ENCODE data around the gene STK40.

The STK40 gene

GRCh38 chr1:36389261-36389660, 3.5 kb upstream of the STK40 start:
- Histone ChIP-seq H3K79me2 (ENCODE audit: control insufficient read depth, low read length) (peaks cover 70% of the 10 kb centered on the region), H3K27ac (ENCODE audit: low read depth, low read length) (peak overlapping the region; percentile 97), H3K9me2 (replicated peaks; ENCODE audit: control insufficient read depth, low read length) (no peaks in the 10 kb centered on the region), H3K4me3 (ENCODE audit: low read length) (peak overlapping the region; percentile 62), H3F3A (ENCODE audit: control insufficient read depth, insufficient read depth) (peaks cover 65% of the 10 kb centered on the region), H3K36me3 (ENCODE audit: control insufficient read depth, low read length) (peaks cover 90% of the 10 kb centered on the region), H3K4me2 (ENCODE audit: low read length) (peak overlapping the region; percentile 100), H3K27me3 (ENCODE audit: control insufficient read depth, low read length) (no peaks in the 10 kb centered on the region), H4K20me1 (ENCODE audit: control insufficient read depth, insufficient read depth, low read depth, low read length) (0 out of 2 replicates have a peak, but pooled peaks cover 4% of the 10 kb centered on the region), H3K9me3 (ENCODE audit: control insufficient read depth, insufficient read depth, low read length) (no peaks in the 10 kb centered on the region), H3K4me1 (ENCODE audit: control insufficient read depth, low read length) (peaks cover 88% of the 10 kb centered on the region)
- no peak for TF ChIP-seq CTCF (IDR thresholded peaks at IDR 0.05; ENCODE audit: low read depth, low read length, poor library complexity, severe bottlenecking)
- TF ChIP-seq EZH2phosphoT487 (IDR thresholded peaks at IDR 0.05; ENCODE audit: borderline replicate concordance, low read length) = no peak

- no peak for TF ChIP-seq EZH2phosphoT487 (IDR thresholded peaks at IDR 0.05; ENCODE audit: borderline replicate concordance, low read length)
- TF ChIP-seq CTCF (IDR thresholded peaks at IDR 0.05; ENCODE audit: low read depth, low read length, poor library complexity, severe bottlenecking) = no peak
- Histone ChIP-seq H3F3A (ENCODE audit: control insufficient read depth, insufficient read depth) (peaks cover 49% of the 10 kb centered on the region), H3K4me3 (ENCODE audit: low read length) (peak overlapping the region; percentile 89), H3K27me3 (ENCODE audit: control insufficient read depth, low read length) (no peaks in the 10 kb centered on the region), H3K4me2 (ENCODE audit: low read length) (peak overlapping the region; percentile 100), H3K27ac (ENCODE audit: low read depth, low read length) (peak overlapping the region; percentile 97), H4K20me1 (ENCODE audit: control insufficient read depth, insufficient read depth, low read depth, low read length) (0 out of 2 replicates have a peak, but pooled peaks cover 12% of the 10 kb centered on the region), H3K9me3 (ENCODE audit: control insufficient read depth, insufficient read depth, low read length) (no peaks in the 10 kb centered on the region), H3K4me1 (ENCODE audit: control insufficient read depth, low read length) (peaks cover 88% of the 10 kb centered on the region), H3K9me2 (replicated peaks; ENCODE audit: control insufficient read depth, low read length) (no peaks in the 10 kb centered on the region), H3K36me3 (ENCODE audit: control insufficient read depth, low read length) (peaks cover 84% of the 10 kb centered on the region), H3K79me2 (ENCODE audit: control insufficient read depth, low read length) (peaks cover 70% of the 10 kb centered on the region)
Measured at GRCh38 chr1:36387141-36387949, 1.6 kb upstream of the STK40 start.

GRCh38 chr1:36386265-36387140, 779 bp upstream of the STK40 start:
- peaks cover 74% of the 10 kb centered on the region for H3K79me2 ChIP-seq (ENCODE audit: control insufficient read depth, low read length)
- H3K36me3 ChIP-seq (ENCODE audit: control insufficient read depth, low read length) = peaks cover 81% of the 10 kb centered on the region
- H3K27ac ChIP-seq (ENCODE audit: low read depth, low read length) = peak overlapping the region; percentile 97
- H4K20me1 ChIP-seq (ENCODE audit: control insufficient read depth, insufficient read depth, low read depth, low read length) = 0 out of 2 replicates have a peak, but pooled peaks cover 12% of the 10 kb centered on the region
- H3F3A ChIP-seq (ENCODE audit: control insufficient read depth, insufficient read depth) = peaks cover 41% of the 10 kb centered on the region
- H3K4me2 ChIP-seq (ENCODE audit: low read length) = peak overlapping the region; percentile 100
- peak overlapping the region; percentile 89 for H3K4me3 ChIP-seq (ENCODE audit: low read length)
- no peaks in the 10 kb centered on the region for H3K9me2 ChIP-seq (replicated peaks; ENCODE audit: control insufficient read depth, low read length)
- no peaks in the 10 kb centered on the region for H3K27me3 ChIP-seq (ENCODE audit: control insufficient read depth, low read length)
- H3K4me1 ChIP-seq (ENCODE audit: control insufficient read depth, low read length) = peaks cover 88% of the 10 kb centered on the region
- TF ChIP-seq EZH2phosphoT487 (IDR thresholded peaks at IDR 0.05; ENCODE audit: borderline replicate concordance, low read length) (no peak), CTCF (IDR thresholded peaks at IDR 0.05; ENCODE audit: low read depth, low read length, poor library complexity, severe bottlenecking) (no peak)
- H3K9me3 ChIP-seq (ENCODE audit: control insufficient read depth, insufficient read depth, low read length) = no peaks in the 10 kb centered on the region

All from DOHH2 (cell line).